HCT116 (cell line): ENCODE measurements around the gene CHKA. TPM values are rescaled to one million over a fixed set of nuclear protein-coding genes. Genes with fewer than 3 reads are reported as not detected.

ENCODE experiments used
- ATAC-seq: fragments of 200-7000 bp; cut with Tn5 transposase; 2 replicates; pipeline ENCODE4 v1.9.1; 2020; ENCODE audit warnings: mild to moderate bottlenecking, moderate library complexity
- BruUV-seq: library from RNA; stranded (reverse); fragments of 400-500 nt; replicated peaks from 2 replicates; lab custom pipeline; 2021; lab: Mats Ljungman, UMichigan
- CTCF ChIA-PET: fragments of 300-600 bp; sonication (Branson Sonifier 250); formaldehyde crosslinking; loops from one replicate; lab custom pipeline; 2021; ENCODE audit warnings: antibody characterized with exemption; lab: Charles Lee
- POLR2A ChIA-PET: fragments of 300-600, 350-600 bp; sonication (Branson Sonifier 250); formaldehyde crosslinking; loops from one replicate; lab custom pipeline; 2021; ENCODE audit warnings: antibody characterized with exemption; lab: Charles Lee
- RAD21 ChIA-PET, 2 experiments: fragments of 300-600 bp; sonication (Branson Sonifier 250); formaldehyde crosslinking; loops; one replicate each; lab custom pipeline; 2023; ENCODE audit warnings: low total read pairs in 2 of 2; ENCODE audit not compliant: uncharacterized antibody in 2 of 2, unreplicated experiment in 2 of 2, low non-redundant PET in 1 of 2; lab: Charles Lee
- DNase-seq: peaks from one replicate; pipeline ENCODE4 v3.0.0-alpha.2; 2010; ENCODE audit warnings: low read depth, low spot score
- H2AFZ ChIP-seq: fragments of 200-600 bp; shearing (Covaris generic), sonication (generic); 2 replicates; pipeline ENCODE4 v1.6.1; 2017; ENCODE audit warnings: low read depth, mixed run types, mixed read lengths, antibody characterized with exemption, low read length; ENCODE audit not compliant: poor library complexity, severe bottlenecking
- H3K27ac ChIP-seq: 2 replicates; pipeline ENCODE4 v1.5.1; 2012; ENCODE audit warnings: low read depth, low read length
- H3K27me3 ChIP-seq: fragments of 200-600 bp; sonication (generic); 2 replicates; pipeline ENCODE4 v1.6.1; 2016; ENCODE audit warnings: mixed run types, low read length, mixed read lengths; ENCODE audit not compliant: insufficient read depth
- H3K36me3 ChIP-seq, 2 experiments: fragments of 200-500 bp in 1 of 2; fragments of 200-600 bp in 1 of 2; sonication (Bioruptor generic) in 1 of 2; sonication (generic) in 1 of 2; 2 replicates each; pipeline versions ENCODE4 v1.5.1 to v1.6.1; 2014 to 2016; ENCODE audit warnings: low read length in 2 of 2, inconsistent platforms in 1 of 2, mixed read lengths in 1 of 2, mixed run types in 1 of 2; ENCODE audit not compliant: insufficient read depth in 2 of 2, control insufficient read depth in 1 of 2
- H3K4me1 ChIP-seq, 2 experiments: fragments of 200-600 bp in 1 of 2; sonication (generic) in 1 of 2; 2 replicates each; pipeline versions ENCODE4 v1.5.1 to v1.6.1; 2012 to 2017; ENCODE audit warnings: low read length in 2 of 2, inconsistent platforms in 1 of 2, mild to moderate bottlenecking in 1 of 2, mixed read lengths in 1 of 2, mixed run types in 1 of 2, moderate library complexity in 1 of 2; ENCODE audit not compliant: insufficient read depth in 2 of 2, control insufficient read depth in 1 of 2
- H3K4me2 ChIP-seq: fragments of 200-600 bp; sonication (generic); 2 replicates; pipeline ENCODE4 v1.6.1; 2017; ENCODE audit warnings: mixed run types, low read length, mixed read lengths
- H3K4me3 ChIP-seq, 2 experiments: fragments of 200-600 bp in 1 of 2; sonication (generic) in 1 of 2; replicated peaks in 1 of 2; 2 replicates each; pipeline ENCODE4 v1.5.1; 2011 to 2016; ENCODE audit warnings: low read length in 2 of 2, control low read depth in 1 of 2, low read depth in 1 of 2, mild to moderate bottlenecking in 1 of 2, mixed read lengths in 1 of 2, mixed run types in 1 of 2
- H3K79me2 ChIP-seq: fragments of 200-600 bp; sonication (generic); 2 replicates; pipeline ENCODE4 v1.6.1; 2017; ENCODE audit warnings: mild to moderate bottlenecking, mixed run types, low read length, moderate library complexity, mixed read lengths; ENCODE audit not compliant: insufficient read depth
- H3K9ac ChIP-seq: fragments of 200-600 bp; sonication (generic); 2 replicates; pipeline ENCODE4 v1.6.1; 2016; ENCODE audit warnings: low read length, mixed read lengths
- H3K9me2 ChIP-seq: fragments of 200-600 bp; sonication (generic), shearing (Covaris generic); 2 replicates; pipeline ENCODE4 v1.6.1; 2017; ENCODE audit warnings: mixed run types, mild to moderate bottlenecking, moderate library complexity; ENCODE audit not compliant: insufficient read depth
- H3K9me3 ChIP-seq, 2 experiments: fragments of 200-500 bp in 1 of 2; fragments of 200-600 bp in 1 of 2; sonication (Bioruptor generic) in 1 of 2; sonication (generic) in 1 of 2; 2 replicates each; pipeline ENCODE4 v1.6.1; 2014 to 2017; ENCODE audit warnings: low read length in 2 of 2, mixed read lengths in 2 of 2, inconsistent platforms in 1 of 2, low read depth in 1 of 2, mild to moderate bottlenecking in 1 of 2, mixed run types in 1 of 2, moderate library complexity in 1 of 2; ENCODE audit not compliant: control insufficient read depth in 1 of 2, insufficient read depth in 1 of 2
- H4K20me1 ChIP-seq: fragments of 200-600 bp; sonication (generic), shearing (Covaris generic); 2 replicates; pipeline ENCODE4 v1.6.1; 2017; ENCODE audit warnings: mixed run types, mild to moderate bottlenecking, moderate library complexity; ENCODE audit not compliant: insufficient read depth
- CBX3 ChIP-seq: IDR thresholded peaks from 2 replicates; pipeline ENCODE4 v1.6.1; 2012; ENCODE audit warnings: low read depth
- CTCF ChIP-seq, 3 experiments: fragments of 200-600 bp in 1 of 3; sonication (generic) in 1 of 3; IDR thresholded peaks in 2 of 3; conservative IDR thresholded peaks in 1 of 3; 2 replicates each; pipeline ENCODE4 v1.5.1; 2012 to 2017; ENCODE audit warnings: low read depth in 2 of 3, low read length in 2 of 3, antibody characterized with exemption in 1 of 3, borderline replicate concordance in 1 of 3, control low read depth in 1 of 3, mild to moderate bottlenecking in 1 of 3, mixed read lengths in 1 of 3, mixed run types in 1 of 3, moderate library complexity in 1 of 3; ENCODE audit not compliant: insufficient read depth in 1 of 3
- EZH2phosphoT487 ChIP-seq: fragments of 200-600 bp; IDR thresholded peaks from 2 replicates; pipeline ENCODE4 v1.6.1; 2018; ENCODE audit warnings: antibody characterized with exemption, borderline replicate concordance
- POLR2A ChIP-seq: IDR thresholded peaks from 2 replicates; pipeline ENCODE4 v1.7.0; 2011; ENCODE audit warnings: borderline replicate concordance; ENCODE audit not compliant: insufficient read depth, insufficient read length; ENCODE audit errors: extremely low read depth
- POLR2AphosphoS5 ChIP-seq: IDR thresholded peaks from 2 replicates; pipeline ENCODE4 v1.6.1; 2011; ENCODE audit warnings: mild to moderate bottlenecking, low read depth, low read length, moderate library complexity
- YY1 ChIP-seq: IDR thresholded peaks from 2 replicates; pipeline ENCODE4 v1.6.1; 2011; ENCODE audit warnings: low read length, low read depth, moderate library complexity, mild to moderate bottlenecking; ENCODE audit not compliant: insufficient replicate concordance; ENCODE audit errors: extremely low read depth
- intact Hi-C: fragments of 100-400 bp; cut with micrococcal nuclease; formaldehyde crosslinking; loops from 2 replicates; pipeline ENCODE4 v1.10.0; 2022
- total RNA-seq: library from RNA; stranded (reverse); gene quantifications from one replicate; pipeline ENCODE4 v1.2.1, GENCODE V29; 2021; ENCODE audit not compliant: unreplicated experiment

The CHKA gene
- total RNA-seq, 1 experiment from 2014 or later = 33.1 TPM

- no peaks in the 10 kb centered on the region for H3K9me3 ChIP-seq
- ChIA-PET RAD21 (no interaction called here), CTCF (no interaction called here), POLR2A (interaction anchor here (1.5 kb wide), 1 partner anchor 10 kb away, joined by 3 read pairs; no protein-coding TSS in a partner anchor)
- no peaks in the 10 kb centered on the region for H3K36me3 ChIP-seq
- H3K4me1 ChIP-seq = peaks cover 31 to 45% of the 10 kb centered on the region in 2 experiments
- intact Hi-C loops = no loop called here
- DNase-seq (peak; percentile 84), ATAC-seq (peak; percentile 79)
- 0 out of 2 replicates have a peak, but pooled peaks cover 4% of the 10 kb centered on the region for H3K79me2 ChIP-seq
- H4K20me1 ChIP-seq = no peaks in the 10 kb centered on the region
- H3K9me2 ChIP-seq = no peaks in the 10 kb centered on the region
- H3K4me2 ChIP-seq = peak overlapping the region; percentile 98
- no peaks in the 10 kb centered on the region for H3K27me3 ChIP-seq
- no TSS peak for BruUV-seq
- TF ChIP-seq YY1 (peak; percentile 65), POLR2A (peak; percentile 93), EZH2phosphoT487 (no peak), CTCF (IDR thresholded peaks at IDR 0.05 in 2 of 3, conservative IDR thresholded peaks at IDR 0.05 in 1 of 3; ENCODE audit: borderline replicate concordance in 1 of 3, insufficient read depth in 1 of 3, low read depth in 2 of 3, low read length in 2 of 3) (no peak), POLR2AphosphoS5 (peak; percentile 66; the same call in 1 of the 2 replicates), CBX3 (no peak)
- H3K27ac ChIP-seq = peak overlapping the region; percentile 77
- peak overlapping the region; percentile 58 to 78 for H3K4me3 ChIP-seq
- H2AFZ ChIP-seq = no peak overlapping the region
- H3K9ac ChIP-seq = peak overlapping the region; percentile 78
Observed at GRCh38 chr11:68004551-68005335, 116.4 kb downstream of the CHKA start.
